ENCODE measurements around the gene RGPD8. TPM values are rescaled to one million over a fixed set of nuclear protein-coding genes. Genes with fewer than 3 reads are reported as not detected.
"Not testable (repeated sequence)": the region's sequence is repeated elsewhere in the genome, so short reads cannot be mapped to it uniquely, and the experiment has no call there.

The RGPD8 gene
- 7.9 and 9.1 TPM in 2 replicates for total RNA-seq (2014; rRNA removed; shearing (Covaris generic); ENCODE audit: low replicate concordance)

- DNase-seq = peak; percentile 82
- not testable (repeated sequence) for H3K9me3 ChIP-seq, H3K27me3 ChIP-seq, H3K36me3 ChIP-seq
- peak within 1 kb of the TSS; percentile 59 for H3K4me3 ChIP-seq
Observed at GRCh38 chr2:112433480-112433879, at the start of gene RGPD8. RGPD8 (minus strand) TSS chr2:112433645; CDS start chr2:112433453, 192 bp downstream.

GRCh38 chr2:112483042-112483473, 49.6 kb upstream of the RGPD8 start:
- peaks cover 33% of the 10 kb centered on the region for H3K36me3 ChIP-seq
- no peaks in the 10 kb centered on the region for H3K9me3 ChIP-seq
- peak overlapping the region; percentile 88 for H3K4me3 ChIP-seq
- peak; percentile 71 for DNase-seq
- H3K27me3 ChIP-seq = no peaks in the 10 kb centered on the region

- no peaks in the 10 kb centered on the region for H3K9me3 ChIP-seq
- H3K27me3 ChIP-seq = no peaks in the 10 kb centered on the region
- peak; percentile 53 for DNase-seq
- H3K36me3 ChIP-seq = peaks cover 33% of the 10 kb centered on the region
- peak overlapping the region; percentile 88 for H3K4me3 ChIP-seq
Observed at GRCh38 chr2:112482309-112483041, 49.0 kb upstream of the RGPD8 start.

- Histone ChIP-seq H3K9me3 (no peaks in the 10 kb centered on the region), H3K27me3 (no peaks in the 10 kb centered on the region), H3K4me3 (peak within 1 kb of the TSS; percentile 88), H3K36me3 (peaks cover 33% of the 10 kb centered on the region)
- peak; percentile 79 for DNase-seq
Observed at GRCh38 chr2:112481528-112482233, 48.2 kb upstream of the RGPD8 start, which contains the start of gene TTL. TTL (plus strand) TSS chr2:112482156; CDS start chr2:112482345, 189 bp downstream.

GRCh38 chr2:112481050-112481527, 47.6 kb upstream of the RGPD8 start:
- Histone ChIP-seq H3K9me3 (no peaks in the 10 kb centered on the region), H3K4me3 (peak overlapping the region; percentile 77), H3K36me3 (peaks cover 29% of the 10 kb centered on the region), H3K27me3 (no peaks in the 10 kb centered on the region)
- DNase-seq = peak; percentile 82

- no peaks in the 10 kb centered on the region for H3K9me3 ChIP-seq
- DNase-seq = no peak
- H3K36me3 ChIP-seq = peaks cover 24% of the 10 kb centered on the region
- H3K27me3 ChIP-seq = no peaks in the 10 kb centered on the region
- H3K4me3 ChIP-seq = peak overlapping the region; percentile 77
Observed at GRCh38 chr2:112480530-112481049, 47.1 kb upstream of the RGPD8 start.

- H3K4me3 ChIP-seq = no peak overlapping the region
- no peaks in the 10 kb centered on the region for H3K36me3 ChIP-seq
- DNase-seq = no peak
- H3K9me3 ChIP-seq = no peaks in the 10 kb centered on the region
- no peaks in the 10 kb centered on the region for H3K27me3 ChIP-seq
Observed at GRCh38 chr2:112476434-112476833, 43.0 kb upstream of the RGPD8 start.

GRCh38 chr2:112474844-112475486, 41.5 kb upstream of the RGPD8 start:
- H3K36me3 ChIP-seq = no peaks in the 10 kb centered on the region
- H3K4me3 ChIP-seq = no peak overlapping the region
- no peaks in the 10 kb centered on the region for H3K9me3 ChIP-seq
- no peaks in the 10 kb centered on the region for H3K27me3 ChIP-seq
- peak; percentile 33 for DNase-seq

GRCh38 chr2:112472547-112473263, 39.3 kb upstream of the RGPD8 start:
- Histone ChIP-seq H3K36me3 (no peaks in the 10 kb centered on the region), H3K9me3 (0 out of 2 replicates have a peak, but pooled peaks cover 4% of the 10 kb centered on the region), H3K27me3 (no peaks in the 10 kb centered on the region), H3K4me3 (no peak overlapping the region)
- DNase-seq = no peak

- Histone ChIP-seq H3K36me3 (no peaks in the 10 kb centered on the region), H3K27me3 (no peaks in the 10 kb centered on the region; the same call in 1 of the 2 replicates), H3K9me3 (peaks cover 10% of the 10 kb centered on the region), H3K4me3 (no peak overlapping the region)
- no peak for DNase-seq
Observed at GRCh38 chr2:112465382-112465781, 31.9 kb upstream of the RGPD8 start.

- Histone ChIP-seq H3K27me3 (no peaks in the 10 kb centered on the region; the same call in 1 of the 2 replicates), H3K4me3 (no peak overlapping the region), H3K9me3 (peaks cover 6% of the 10 kb centered on the region), H3K36me3 (no peaks in the 10 kb centered on the region)
- no peak for DNase-seq
Observed at GRCh38 chr2:112463256-112463655, 29.8 kb upstream of the RGPD8 start.

- peaks cover 6% of the 10 kb centered on the region for H3K9me3 ChIP-seq
- H3K36me3 ChIP-seq = no peaks in the 10 kb centered on the region
- no peak for DNase-seq
- no peak overlapping the region for H3K4me3 ChIP-seq
- H3K27me3 ChIP-seq = no peaks in the 10 kb centered on the region; the same call in 1 of the 2 replicates
Observed at GRCh38 chr2:112462178-112462577, 28.7 kb upstream of the RGPD8 start.

GRCh38 chr2:112459372-112459771, 25.9 kb upstream of the RGPD8 start:
- peaks cover 6% of the 10 kb centered on the region for H3K9me3 ChIP-seq
- no peak for DNase-seq
- H3K4me3 ChIP-seq = no peak overlapping the region
- H3K27me3 ChIP-seq = no peaks in the 10 kb centered on the region
- no peaks in the 10 kb centered on the region for H3K36me3 ChIP-seq

GRCh38 chr2:112454586-112454985, 21.1 kb upstream of the RGPD8 start:
- no peak for DNase-seq
- Histone ChIP-seq H3K4me3 (no peak overlapping the region), H3K36me3 (no peaks in the 10 kb centered on the region), H3K27me3 (no peaks in the 10 kb centered on the region), H3K9me3 (peaks cover 3% of the 10 kb centered on the region; the same call in 1 of the 2 replicates)

- H3K4me3 ChIP-seq = no peak overlapping the region
- no peaks in the 10 kb centered on the region for H3K36me3 ChIP-seq
- H3K9me3 ChIP-seq = peaks cover 3% of the 10 kb centered on the region; the same call in 1 of the 2 replicates
- H3K27me3 ChIP-seq = no peaks in the 10 kb centered on the region
- DNase-seq = no peak
Observed at GRCh38 chr2:112451317-112451716, 17.9 kb upstream of the RGPD8 start.

GRCh38 chr2:112449854-112450253, 16.4 kb upstream of the RGPD8 start:
- Histone ChIP-seq H3K36me3 (no peaks in the 10 kb centered on the region), H3K4me3 (no peak overlapping the region)
- no peak for DNase-seq

More at GRCh38 chr2:112449854-112450253, 16.4 kb upstream of the RGPD8 start:
- no peaks in the 10 kb centered on the region for H3K27me3 ChIP-seq
- peaks cover 3% of the 10 kb centered on the region; the same call in 1 of the 2 replicates for H3K9me3 ChIP-seq
